ENCODE measurements around the gene RANGAP1. TPM values are rescaled to one million over a fixed set of nuclear protein-coding genes. Genes with fewer than 3 reads are reported as not detected.

RANGAP1 gene
- total and polyA plus RNA-seq, 2 of the 13 experiments (the other 11 are each of a cell fraction or from before 2014, with no cell fraction given) = 51.8 to 83.9 TPM

DNA sequence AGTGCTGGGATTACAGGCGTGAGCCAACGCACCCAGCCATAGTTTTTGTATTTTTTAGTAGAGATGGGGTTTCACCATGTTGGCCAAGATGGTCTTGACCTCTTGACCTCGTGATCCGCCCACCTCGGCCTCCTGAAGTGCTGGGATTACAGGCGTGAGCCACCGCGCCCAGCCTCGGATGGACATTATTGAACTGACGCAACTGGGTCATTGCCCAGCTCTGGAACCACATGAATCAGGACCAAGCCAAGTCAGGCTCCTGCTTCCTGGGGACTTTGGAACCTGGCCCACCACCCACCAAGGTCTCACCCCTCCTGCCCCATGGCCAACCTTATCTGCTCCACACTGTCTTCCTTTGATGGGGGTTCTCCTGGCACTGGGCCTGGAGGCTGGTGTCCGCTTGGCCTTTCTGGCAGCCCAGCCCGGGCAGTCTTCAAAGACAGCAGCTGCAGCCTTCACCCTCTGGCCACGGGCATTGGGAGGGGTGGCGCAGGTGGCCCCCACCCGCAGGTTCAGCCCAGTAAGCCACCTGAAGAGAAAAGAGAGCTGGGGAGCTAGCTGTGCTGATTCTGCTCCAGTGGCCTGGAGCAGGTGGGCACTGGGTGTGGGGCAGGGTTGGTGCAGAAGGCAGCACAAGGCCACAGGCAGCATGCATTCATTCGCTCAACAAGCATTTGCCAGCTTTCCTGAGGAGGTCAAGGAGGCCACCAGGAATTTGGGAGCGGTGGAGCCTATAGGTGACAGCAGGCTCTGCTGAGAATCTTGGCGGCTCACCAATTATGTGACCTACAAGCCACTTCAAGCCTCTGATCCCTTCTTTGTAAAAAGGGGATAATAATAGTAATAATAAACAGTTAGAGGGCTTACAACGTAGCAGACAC lies 50.9 kb downstream of the RANGAP1 start (continued):
- TF ChIP-seq ZNF563 (CRISPR knock-in tag; IDR thresholded peaks at IDR 0.05) (peak; percentile 34; the same call in 1 of the 2 replicates), ZFP37 (CRISPR knock-in tag; IDR thresholded peaks at IDR 0.05; ENCODE audit: borderline replicate concordance) (no peak), ZC3H13 (CRISPR knock-in tag; IDR thresholded peaks at IDR 0.05) (no peak), ZNF136 (CRISPR knock-in tag; IDR thresholded peaks at IDR 0.05; ENCODE audit: low read depth) (no peak), IKZF1 (IDR thresholded peaks at IDR 0.05) (no peak), SP140L (CRISPR knock-in tag; IDR thresholded peaks at IDR 0.05; ENCODE audit: borderline replicate concordance) (no peak), NONO (IDR thresholded peaks at IDR 0.05) (no peak), NONO (CRISPR knock-in tag; conservative IDR thresholded peaks at IDR 0.05) (no peak), ZFP36L1 (CRISPR knock-in tag; IDR thresholded peaks at IDR 0.05) (no peak), DPF2 (CRISPR knock-in tag; IDR thresholded peaks at IDR 0.05; ENCODE audit: borderline replicate concordance, low read depth) (no peak), TARDBP (CRISPR knock-in tag; IDR thresholded peaks at IDR 0.05) (0 out of 2 replicates have a peak, but pooled peaks have one; percentile 37), ZNF276 (CRISPR knock-in tag; IDR thresholded peaks at IDR 0.05; ENCODE audit: low read depth) (0 out of 2 replicates have a peak, but pooled peaks have one; percentile 22), ZKSCAN1 (IDR thresholded peaks at IDR 0.05; ENCODE audit: low read length) (no peak), SMYD3 (CRISPR knock-in tag; IDR thresholded peaks at IDR 0.05) (no peak), PAF1 (CRISPR knock-in tag; IDR thresholded peaks at IDR 0.05) (no peak), CCAR2 (optimal IDR thresholded peaks at IDR 0.05; ENCODE audit: low read depth, low read length) (no peak), SRSF4 (IDR thresholded peaks at IDR 0.05; ENCODE audit: low read depth, low read length, poor library complexity, severe bottlenecking) (no peak), ZNF776 (CRISPR knock-in tag; IDR thresholded peaks at IDR 0.05) (no peak)
- TF ChIP-seq, protein P1, sequence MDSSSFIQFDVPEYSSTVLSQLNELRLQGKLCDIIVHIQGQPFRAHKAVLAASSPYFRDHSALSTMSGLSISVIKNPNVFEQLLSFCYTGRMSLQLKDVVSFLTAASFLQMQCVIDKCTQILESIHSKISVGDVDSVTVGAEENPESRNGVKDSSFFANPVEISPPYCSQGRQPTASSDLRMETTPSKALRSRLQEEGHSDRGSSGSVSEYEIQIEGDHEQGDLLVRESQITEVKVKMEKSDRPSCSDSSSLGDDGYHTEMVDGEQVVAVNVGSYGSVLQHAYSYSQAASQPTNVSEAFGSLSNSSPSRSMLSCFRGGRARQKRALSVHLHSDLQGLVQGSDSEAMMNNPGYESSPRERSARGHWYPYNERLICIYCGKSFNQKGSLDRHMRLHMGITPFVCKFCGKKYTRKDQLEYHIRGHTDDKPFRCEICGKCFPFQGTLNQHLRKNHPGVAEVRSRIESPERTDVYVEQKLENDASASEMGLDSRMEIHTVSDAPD (CRISPR knock-in tag; IDR thresholded peaks at IDR 0.05) = no peak
- TF ChIP-seq, protein P2, sequence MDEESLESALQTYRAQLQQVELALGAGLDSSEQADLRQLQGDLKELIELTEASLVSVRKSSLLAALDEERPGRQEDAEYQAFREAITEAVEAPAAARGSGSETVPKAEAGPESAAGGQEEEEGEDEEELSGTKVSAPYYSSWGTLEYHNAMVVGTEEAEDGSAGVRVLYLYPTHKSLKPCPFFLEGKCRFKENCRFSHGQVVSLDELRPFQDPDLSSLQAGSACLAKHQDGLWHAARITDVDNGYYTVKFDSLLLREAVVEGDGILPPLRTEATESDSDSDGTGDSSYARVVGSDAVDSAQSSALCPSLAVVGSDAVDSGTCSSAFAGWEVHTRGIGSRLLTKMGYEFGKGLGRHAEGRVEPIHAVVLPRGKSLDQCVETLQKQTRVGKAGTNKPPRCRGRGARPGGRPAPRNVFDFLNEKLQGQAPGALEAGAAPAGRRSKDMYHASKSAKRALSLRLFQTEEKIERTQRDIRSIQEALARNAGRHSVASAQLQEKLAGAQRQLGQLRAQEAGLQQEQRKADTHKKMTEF (CRISPR knock-in tag; IDR thresholded peaks at IDR 0.05) = peak; percentile 59; the same call in 1 of the 2 replicates
- TF ChIP-seq, protein P3, sequence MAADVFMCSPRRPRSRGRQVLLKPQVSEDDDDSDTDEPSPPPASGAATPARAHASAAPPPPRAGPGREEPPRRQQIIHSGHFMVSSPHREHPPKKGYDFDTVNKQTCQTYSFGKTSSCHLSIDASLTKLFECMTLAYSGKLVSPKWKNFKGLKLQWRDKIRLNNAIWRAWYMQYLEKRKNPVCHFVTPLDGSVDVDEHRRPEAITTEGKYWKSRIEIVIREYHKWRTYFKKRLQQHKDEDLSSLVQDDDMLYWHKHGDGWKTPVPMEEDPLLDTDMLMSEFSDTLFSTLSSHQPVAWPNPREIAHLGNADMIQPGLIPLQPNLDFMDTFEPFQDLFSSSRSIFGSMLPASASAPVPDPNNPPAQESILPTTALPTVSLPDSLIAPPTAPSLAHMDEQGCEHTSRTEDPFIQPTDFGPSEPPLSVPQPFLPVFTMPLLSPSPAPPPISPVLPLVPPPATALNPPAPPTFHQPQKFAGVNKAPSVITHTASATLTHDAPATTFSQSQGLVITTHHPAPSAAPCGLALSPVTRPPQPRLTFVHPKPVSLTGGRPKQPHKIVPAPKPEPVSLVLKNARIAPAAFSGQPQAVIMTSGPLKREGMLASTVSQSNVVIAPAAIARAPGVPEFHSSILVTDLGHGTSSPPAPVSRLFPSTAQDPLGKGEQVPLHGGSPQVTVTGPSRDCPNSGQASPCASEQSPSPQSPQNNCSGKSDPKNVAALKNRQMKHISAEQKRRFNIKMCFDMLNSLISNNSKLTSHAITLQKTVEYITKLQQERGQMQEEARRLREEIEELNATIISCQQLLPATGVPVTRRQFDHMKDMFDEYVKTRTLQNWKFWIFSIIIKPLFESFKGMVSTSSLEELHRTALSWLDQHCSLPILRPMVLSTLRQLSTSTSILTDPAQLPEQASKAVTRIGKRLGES (CRISPR knock-in tag; IDR thresholded peaks at IDR 0.05; ENCODE audit: borderline replicate concordance) = no peak
